ENCODE results near the gene HYAL1.
A peak's percentile ranks its signal among the peaks of the same experiment; 100 is the strongest.

Gene HYAL1

GRCh38 chr3:50324351-50325112 lies 21.2 kb upstream of the HYAL1 start:
- no peaks in the 10 kb centered on the region for H3K4me1 ChIP-seq (ENCODE audit: control insufficient read depth, insufficient read depth, low read length)
- TF ChIP-seq IKZF3 (tag by site-specific recombination; IDR thresholded peaks at IDR 0.05): peak; percentile 48
- TF ChIP-seq ZIC2 (tag by site-specific recombination; IDR thresholded peaks at IDR 0.05): peak; percentile 65; the same call in 1 of the 2 replicates
- TF ChIP-seq ZNF404 (tag by site-specific recombination; IDR thresholded peaks at IDR 0.05): no peak
- peak; percentile 62; the same call in 1 of the 2 replicates for TF ChIP-seq ZNF2 (tag by site-specific recombination; IDR thresholded peaks at IDR 0.05)
- TF ChIP-seq GLIS2 (tag by site-specific recombination; IDR thresholded peaks at IDR 0.05): peak; percentile 93
- TF ChIP-seq, protein P1, sequence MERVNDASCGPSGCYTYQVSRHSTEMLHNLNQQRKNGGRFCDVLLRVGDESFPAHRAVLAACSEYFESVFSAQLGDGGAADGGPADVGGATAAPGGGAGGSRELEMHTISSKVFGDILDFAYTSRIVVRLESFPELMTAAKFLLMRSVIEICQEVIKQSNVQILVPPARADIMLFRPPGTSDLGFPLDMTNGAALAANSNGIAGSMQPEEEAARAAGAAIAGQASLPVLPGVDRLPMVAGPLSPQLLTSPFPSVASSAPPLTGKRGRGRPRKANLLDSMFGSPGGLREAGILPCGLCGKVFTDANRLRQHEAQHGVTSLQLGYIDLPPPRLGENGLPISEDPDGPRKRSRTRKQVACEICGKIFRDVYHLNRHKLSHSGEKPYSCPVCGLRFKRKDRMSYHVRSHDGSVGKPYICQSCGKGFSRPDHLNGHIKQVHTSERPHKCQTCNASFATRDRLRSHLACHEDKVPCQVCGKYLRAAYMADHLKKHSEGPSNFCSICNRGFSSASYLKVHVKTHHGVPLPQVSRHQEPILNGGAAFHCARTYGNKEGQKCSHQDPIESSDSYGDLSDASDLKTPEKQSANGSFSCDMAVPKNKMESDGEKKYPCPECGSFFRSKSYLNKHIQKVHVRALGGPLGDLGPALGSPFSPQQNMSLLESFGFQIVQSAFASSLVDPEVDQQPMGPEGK (tag by site-specific recombination; IDR thresholded peaks at IDR 0.05): peak; percentile 68
- TF ChIP-seq ZFHX2 (tag by site-specific recombination; conservative IDR thresholded peaks at IDR 0.05): 0 out of 2 replicates have a peak, but pooled peaks have one; percentile 20
- no peak for TF ChIP-seq ZSCAN23 (tag by site-specific recombination; IDR thresholded peaks at IDR 0.05)
- TF ChIP-seq, protein P2, sequence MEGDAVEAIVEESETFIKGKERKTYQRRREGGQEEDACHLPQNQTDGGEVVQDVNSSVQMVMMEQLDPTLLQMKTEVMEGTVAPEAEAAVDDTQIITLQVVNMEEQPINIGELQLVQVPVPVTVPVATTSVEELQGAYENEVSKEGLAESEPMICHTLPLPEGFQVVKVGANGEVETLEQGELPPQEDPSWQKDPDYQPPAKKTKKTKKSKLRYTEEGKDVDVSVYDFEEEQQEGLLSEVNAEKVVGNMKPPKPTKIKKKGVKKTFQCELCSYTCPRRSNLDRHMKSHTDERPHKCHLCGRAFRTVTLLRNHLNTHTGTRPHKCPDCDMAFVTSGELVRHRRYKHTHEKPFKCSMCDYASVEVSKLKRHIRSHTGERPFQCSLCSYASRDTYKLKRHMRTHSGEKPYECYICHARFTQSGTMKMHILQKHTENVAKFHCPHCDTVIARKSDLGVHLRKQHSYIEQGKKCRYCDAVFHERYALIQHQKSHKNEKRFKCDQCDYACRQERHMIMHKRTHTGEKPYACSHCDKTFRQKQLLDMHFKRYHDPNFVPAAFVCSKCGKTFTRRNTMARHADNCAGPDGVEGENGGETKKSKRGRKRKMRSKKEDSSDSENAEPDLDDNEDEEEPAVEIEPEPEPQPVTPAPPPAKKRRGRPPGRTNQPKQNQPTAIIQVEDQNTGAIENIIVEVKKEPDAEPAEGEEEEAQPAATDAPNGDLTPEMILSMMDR (tag by site-specific recombination; IDR thresholded peaks at IDR 0.05): peak; percentile 74
- TF ChIP-seq SP7 (tag by site-specific recombination; IDR thresholded peaks at IDR 0.05): 0 out of 2 replicates have a peak, but pooled peaks have one; percentile 21
- no peak for TF ChIP-seq ZNF239 (tag by site-specific recombination; IDR thresholded peaks at IDR 0.05)
- 0 out of 2 replicates have a peak, but pooled peaks have one; percentile 43 for TF ChIP-seq ZEB2 (tag by site-specific recombination; IDR thresholded peaks at IDR 0.05)
- 0 out of 2 replicates have a peak, but pooled peaks have one; percentile 30 for TF ChIP-seq ZBTB10 (tag by site-specific recombination; IDR thresholded peaks at IDR 0.05)
- TF ChIP-seq ZNF302 (tag by site-specific recombination; IDR thresholded peaks at IDR 0.05; ENCODE audit: low read depth): no peak
- TF ChIP-seq GLIS1 (tag by site-specific recombination; IDR thresholded peaks at IDR 0.05): peak; percentile 89
- TF ChIP-seq ZNF335 (tag by site-specific recombination; conservative IDR thresholded peaks at IDR 0.05): peak; percentile 36
- no peak for TF ChIP-seq ZSCAN5A (tag by site-specific recombination; IDR thresholded peaks at IDR 0.05)
- TF ChIP-seq KLF17 (tag by site-specific recombination; IDR thresholded peaks at IDR 0.05): 0 out of 2 replicates have a peak, but pooled peaks have one; percentile 25
- TF ChIP-seq ZNF654 (tag by site-specific recombination; IDR thresholded peaks at IDR 0.05; ENCODE audit: low read depth): peak; percentile 82
- TF ChIP-seq ZNF692 (tag by site-specific recombination; IDR thresholded peaks at IDR 0.05): peak; percentile 49; the same call in 1 of the 2 replicates
- no peak for TF ChIP-seq GFI1B (tag by site-specific recombination; IDR thresholded peaks at IDR 0.05)
- H3K4me3 ChIP-seq (ENCODE audit: low read depth, low read length): no peak overlapping the region
- peaks cover 3 to 46% of the 10 kb centered on the region in 2 experiments; a peak in 2 of 3 replicates for H3K36me3 ChIP-seq (ENCODE audit: control insufficient read depth in 2 of 2, insufficient read depth in 1 of 2, low read length in 2 of 2)
- no peaks in the 10 kb centered on the region for H3K9me3 ChIP-seq (ENCODE audit: control insufficient read depth, insufficient read depth, low read depth, low read length)
- ChIA-PET POLR2A (interaction anchor here (0.9 to 2.5 kb wide), 4 partner anchors 13 to 130 kb away, joined by 3 to 12 read pairs (median 4); partner anchors contain the start of genes HYAL3 and NAA80), CTCF (interaction anchor here (0.6 to 3.0 kb wide), 18 partner anchors 12 to 199 kb away, joined by 3 to 21 read pairs (median 4); partner anchors contain the start of genes HYAL3, LSMEM2 and NAA80)
- no peak overlapping the region for H3K27ac ChIP-seq (ENCODE audit: extremely low read depth, low read depth, low read length)
